Measurements from ENCODE around the gene SMARCAD1. TPM values are rescaled to one million over a fixed set of nuclear protein-coding genes. Genes with fewer than 3 reads are reported as not detected.

SMARCAD1 gene
- total RNA-seq, 1 donor from 2014 or later, result 24.2 TPM

- TF ChIP-seq CTCF (IDR thresholded peaks at IDR 0.05), result no peak
- Histone ChIP-seq H3K4me1 (no peaks in the 10 kb centered on the region), H3K9me3 (no peaks in the 10 kb centered on the region), H3K27ac (no peak overlapping the region), H3K27me3 (ENCODE audit: low read depth) (no peaks in the 10 kb centered on the region), H3K4me3 (no peak overlapping the region), H3K36me3 (no peaks in the 10 kb centered on the region)
- intact Hi-C loops (cut with DNase I), result no loop called here
- DNase-seq, result no peak
- no peak for ATAC-seq
Observed at GRCh38 chr4:94168321-94168720, 39.3 kb upstream of the SMARCAD1 start.

- no peak for TF ChIP-seq CTCF (IDR thresholded peaks at IDR 0.05)
- Histone ChIP-seq H3K4me3 (no peak overlapping the region), H3K27ac (no peak overlapping the region), H3K9me3 (no peaks in the 10 kb centered on the region), H3K27me3 (ENCODE audit: low read depth) (no peaks in the 10 kb centered on the region), H3K36me3 (no peaks in the 10 kb centered on the region), H3K4me1 (no peaks in the 10 kb centered on the region)
- no peak for DNase-seq
- intact Hi-C loops (cut with DNase I), result no loop called here
- ATAC-seq, result no peak
Observed at GRCh38 chr4:94169803-94170372, 37.8 kb upstream of the SMARCAD1 start.

- intact Hi-C loops (cut with DNase I), result no loop called here
- ATAC-seq, result no peak
- TF ChIP-seq CTCF (IDR thresholded peaks at IDR 0.05), result no peak
Observed at GRCh38 chr4:94171616-94172015, 36.0 kb upstream of the SMARCAD1 start.

GRCh38 chr4:94175553-94176261 is 32.0 kb upstream of the SMARCAD1 start:
- Histone ChIP-seq H3K36me3 (no peaks in the 10 kb centered on the region), H3K27me3 (ENCODE audit: low read depth) (no peaks in the 10 kb centered on the region), H3K4me1 (no peaks in the 10 kb centered on the region), H3K4me3 (no peak overlapping the region), H3K9me3 (no peaks in the 10 kb centered on the region), H3K27ac (no peak overlapping the region)
- intact Hi-C loops (cut with DNase I), result no loop called here
- ATAC-seq (no peak), DNase-seq (no peak)
- TF ChIP-seq CTCF (IDR thresholded peaks at IDR 0.05), result no peak

More at GRCh38 chr4:94171616-94172015, 36.0 kb upstream of the SMARCAD1 start:
- H3K27ac ChIP-seq, result no peak overlapping the region
- no peaks in the 10 kb centered on the region for H3K9me3 ChIP-seq
- DNase-seq, result no peak
- no peaks in the 10 kb centered on the region for H3K27me3 ChIP-seq (ENCODE audit: low read depth)
- H3K36me3 ChIP-seq, result no peaks in the 10 kb centered on the region
- no peaks in the 10 kb centered on the region for H3K4me1 ChIP-seq
- H3K4me3 ChIP-seq, result no peak overlapping the region

GRCh38 chr4:94177822-94178221 is 29.8 kb upstream of the SMARCAD1 start:
- H3K9me3 ChIP-seq, result no peaks in the 10 kb centered on the region
- H3K4me3 ChIP-seq, result no peak overlapping the region
- no peak for TF ChIP-seq CTCF (IDR thresholded peaks at IDR 0.05)
- intact Hi-C loops (cut with DNase I), result no loop called here
- DNase-seq (no peak), ATAC-seq (no peak)
- H3K27me3 ChIP-seq (ENCODE audit: low read depth), result no peaks in the 10 kb centered on the region
- no peaks in the 10 kb centered on the region for H3K4me1 ChIP-seq
- H3K36me3 ChIP-seq, result no peaks in the 10 kb centered on the region
- H3K27ac ChIP-seq, result no peak overlapping the region
